BLaER1 treated with 17β-estradiol and CSF1 and Interleukin-3, amounts not matched to agents 10 nM and 100 nM (cell line): ENCODE results near the gene CFAP68.
"Not testable (repeated sequence)": the region's sequence is repeated elsewhere in the genome, so short reads cannot be mapped to it uniquely, and the experiment has no call there.

Source experiments
- H3K27ac ChIP-seq, 11 experiments: shearing (Covaris generic); formaldehyde crosslinking; 2 replicates each; pipeline ENCODE4 v1.8.1; 2022
- H3K27me3 ChIP-seq, 11 experiments: shearing (Covaris generic); formaldehyde crosslinking; 2 replicates each; pipeline ENCODE4 v1.8.1; 2022
- H3K36me3 ChIP-seq, 11 experiments: shearing (Covaris generic); formaldehyde crosslinking; 2 replicates each; pipeline ENCODE4 v1.8.1; 2022
- H3K4me1 ChIP-seq, 10 experiments: shearing (Covaris generic); formaldehyde crosslinking; 2 replicates each; pipeline ENCODE4 v1.8.1; 2022
- H3K4me2 ChIP-seq, 11 experiments: shearing (Covaris generic); formaldehyde crosslinking; 2 replicates each; pipeline ENCODE4 v1.8.1; 2022
- H3K4me3 ChIP-seq, 10 experiments: shearing (Covaris generic); formaldehyde crosslinking; 2 replicates each; pipeline ENCODE4 v1.8.1; 2022
- H3K9ac ChIP-seq, 11 experiments: shearing (Covaris generic); formaldehyde crosslinking; 2 replicates each; pipeline ENCODE4 v1.8.1; 2022
- H3K9me3 ChIP-seq, 11 experiments: shearing (Covaris generic); formaldehyde crosslinking; replicated peaks in 1 of 11; 2 replicates each; pipeline ENCODE4 v1.8.1; 2022
- H4K20me1 ChIP-seq, 11 experiments: shearing (Covaris generic); formaldehyde crosslinking; 2 replicates each; pipeline ENCODE4 v1.8.1; 2022
- Cebpa-rat ChIP-seq, 11 experiments: shearing (Covaris generic); IDR thresholded peaks; 2 replicates each; pipeline ENCODE4 v1.8.1; 2022

Gene CFAP68

GRCh38 chr11:111921541-111922230 is 42.3 kb downstream of the CFAP68 start:
- Histone ChIP-seq H3K36me3 (no peaks in the 10 kb centered on the region), H3K9ac (no peak overlapping the region), H3K27ac (no peak overlapping the region), H3K4me3 (no peak overlapping the region), H3K27me3 (no peaks in the 10 kb centered on the region), H3K4me1 (peaks cover 20 to 43% (median 27%) of the 10 kb centered on the region in 10 experiments), H4K20me1 (no peaks in the 10 kb centered on the region), H3K4me2 (peak overlapping the region in 3 of 11 experiments; percentile 39 to 68 (median 48); a peak in 4 of 22 replicates), H3K9me3 (no peaks in the 10 kb centered on the region)
- no peak for TF ChIP-seq Cebpa-rat (IDR thresholded peaks at IDR 0.05)

- Histone ChIP-seq H3K9ac (no peak overlapping the region), H3K9me3 (no peaks in the 10 kb centered on the region), H3K36me3 (no peaks in the 10 kb centered on the region), H3K4me3 (no peak overlapping the region), H3K4me2 (peak overlapping the region in 6 of 11 experiments; percentile 4 to 68 (median 48); a peak in 10 of 22 replicates), H4K20me1 (no peaks in the 10 kb centered on the region), H3K27ac (peak overlapping the region in 3 of 11 experiments; percentile 24 to 46 (median 31); a peak in 4 of 22 replicates), H3K4me1 (peaks cover 27 to 50% (median 33%) of the 10 kb centered on the region in 10 experiments), H3K27me3 (no peaks in the 10 kb centered on the region)
- TF ChIP-seq Cebpa-rat (IDR thresholded peaks at IDR 0.05) = peak in 3 of 11 experiments; percentile 19 to 76 (median 32); a peak in 3 of 22 replicates
These were observed 43.5 kb downstream of the CFAP68 start for GRCh38 chr11:111922803-111923202.

- Histone ChIP-seq H3K9ac (no peak overlapping the region), H3K9me3 (no peaks in the 10 kb centered on the region), H3K36me3 (no peaks in the 10 kb centered on the region), H3K4me1 (peaks cover 29 to 50% (median 33%) of the 10 kb centered on the region in 10 experiments), H3K4me3 (no peak overlapping the region), H3K27ac (peak overlapping the region in 3 of 11 experiments; percentile 24 to 46 (median 31); a peak in 5 of 22 replicates), H4K20me1 (no peaks in the 10 kb centered on the region), H3K27me3 (no peaks in the 10 kb centered on the region), H3K4me2 (peak overlapping the region in 7 of 11 experiments; percentile 2 to 68 (median 47); a peak in 10 of 22 replicates)
- no peak for TF ChIP-seq Cebpa-rat (IDR thresholded peaks at IDR 0.05)
These were observed 44.0 kb downstream of the CFAP68 start for GRCh38 chr11:111923351-111923788.

GRCh38 chr11:111923951-111924350 is 44.6 kb downstream of the CFAP68 start:
- TF ChIP-seq Cebpa-rat (IDR thresholded peaks at IDR 0.05) = no peak
- Histone ChIP-seq H4K20me1 (no peaks in the 10 kb centered on the region), H3K27ac (peak overlapping the region in 1 of 11 experiments; percentile 31; a peak in 1 of 22 replicates), H3K9me3 (no peaks in the 10 kb centered on the region), H3K36me3 (no peaks in the 10 kb centered on the region), H3K4me1 (peaks cover 23 to 45% (median 31%) of the 10 kb centered on the region in 10 experiments), H3K4me2 (peak overlapping the region in 3 of 11 experiments; percentile 47 to 68 (median 55); a peak in 5 of 22 replicates), H3K9ac (no peak overlapping the region), H3K27me3 (no peaks in the 10 kb centered on the region), H3K4me3 (no peak overlapping the region)

GRCh38 chr11:111925953-111926352 is 46.6 kb downstream of the CFAP68 start:
- H3K4me3 ChIP-seq = peak overlapping the region in 6 of 10 experiments; percentile 50 to 70 (median 58); a peak in 8 of 20 replicates
- no peaks in the 10 kb centered on the region for H3K9me3 ChIP-seq
- H3K27ac ChIP-seq = peak overlapping the region in 9 of 11 experiments; percentile 74 to 86 (median 77); a peak in 17 of 22 replicates
- no peaks in the 10 kb centered on the region for H3K27me3 ChIP-seq
- H3K36me3 ChIP-seq = no peaks in the 10 kb centered on the region
- no peak for TF ChIP-seq Cebpa-rat (IDR thresholded peaks at IDR 0.05)
- H3K4me2 ChIP-seq = peak overlapping the region; percentile 66 to 87 (median 81)
- no peaks in the 10 kb centered on the region for H4K20me1 ChIP-seq
- peak overlapping the region in 5 of 11 experiments; percentile 70 to 81 (median 75); a peak in 7 of 22 replicates for H3K9ac ChIP-seq
- H3K4me1 ChIP-seq = peaks cover 19 to 43% (median 30%) of the 10 kb centered on the region in 10 experiments

DNA sequence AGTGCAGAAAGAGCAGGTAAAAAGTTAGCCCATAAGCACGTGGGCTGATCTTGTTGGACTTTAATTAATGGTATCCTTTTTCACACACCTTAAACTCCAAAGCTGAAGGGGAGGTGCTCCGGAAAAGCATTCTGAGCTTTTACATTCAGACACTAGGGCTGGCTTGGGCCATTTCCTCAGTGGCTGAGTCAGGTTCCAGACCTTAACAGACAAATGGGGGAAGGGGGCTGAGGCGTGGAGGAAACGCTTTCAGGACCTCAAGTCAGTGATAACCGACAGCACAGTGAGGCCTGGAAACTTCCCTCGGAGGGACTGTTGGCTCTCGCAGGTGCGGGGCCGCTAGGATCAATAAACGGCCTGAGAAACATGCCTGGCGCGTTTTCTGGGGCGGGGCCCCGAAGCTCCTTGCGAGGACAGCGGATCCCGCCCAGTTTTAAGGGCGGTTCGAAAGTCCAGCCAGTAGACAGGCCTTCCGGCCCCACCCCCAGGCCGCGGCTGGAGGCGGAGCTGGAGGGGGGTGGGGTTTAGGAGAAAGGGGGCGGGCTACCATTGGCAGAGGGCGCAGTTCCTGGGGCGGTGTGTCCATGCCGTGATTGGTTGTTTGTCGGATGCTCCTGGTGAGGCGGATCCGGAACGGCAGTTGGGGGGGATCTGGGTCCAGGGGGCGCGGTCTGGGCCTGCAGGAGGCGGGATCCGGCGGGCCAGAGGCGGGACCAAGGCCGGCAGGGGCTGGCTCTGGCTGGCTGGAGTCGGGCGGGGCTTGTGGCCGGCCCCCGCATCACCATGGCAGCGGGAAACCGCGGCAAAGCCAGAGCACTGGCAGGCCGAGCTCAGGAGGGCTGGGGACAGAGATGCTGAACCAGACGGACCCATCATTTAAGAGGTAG is 47.4 kb downstream of the CFAP68 start:
- Histone ChIP-seq H3K4me3 (peak overlapping the region; percentile 50 to 70 (median 56)), H3K9me3 (no peaks in the 10 kb centered on the region), H4K20me1 (no peaks in the 10 kb centered on the region), H3K4me1 (peaks cover 19 to 42% (median 29%) of the 10 kb centered on the region in 10 experiments), H3K27ac (peak overlapping the region; percentile 16 to 86 (median 76); a peak in 21 of 22 replicates), H3K27me3 (no peaks in the 10 kb centered on the region), H3K4me2 (peak overlapping the region; percentile 76 to 94 (median 86)), H3K36me3 (no peaks in the 10 kb centered on the region), H3K9ac (peak overlapping the region; percentile 67 to 81 (median 75); a peak in 21 of 22 replicates)
- TF ChIP-seq Cebpa-rat (IDR thresholded peaks at IDR 0.05) = no peak

GRCh38 chr11:111930472-111930871 is 51.1 kb downstream of the CFAP68 start:
- Histone ChIP-seq H3K27me3 (no peaks in the 10 kb centered on the region), H3K4me3 (no peak overlapping the region), H3K4me1 (peaks cover 16 to 28% (median 23%) of the 10 kb centered on the region in 10 experiments), H3K36me3 (no peaks in the 10 kb centered on the region), H4K20me1 (no peaks in the 10 kb centered on the region), H3K27ac (no peak overlapping the region), H3K9me3 (no peaks in the 10 kb centered on the region), H3K9ac (no peak overlapping the region), H3K4me2 (no peak overlapping the region)
- no peak for TF ChIP-seq Cebpa-rat (IDR thresholded peaks at IDR 0.05)

- no peak overlapping the region for H3K4me3 ChIP-seq
- H3K27me3 ChIP-seq = peaks cover 0 to 20% (median 10%) of the 10 kb centered on the region in 11 experiments; a peak in 14 of 22 replicates
- no peak overlapping the region for H3K4me2 ChIP-seq
- H3K36me3 ChIP-seq = no peaks in the 10 kb centered on the region
- H3K9me3 ChIP-seq = no peaks in the 10 kb centered on the region
- H4K20me1 ChIP-seq = no peaks in the 10 kb centered on the region
- no peak overlapping the region for H3K27ac ChIP-seq
- TF ChIP-seq Cebpa-rat (IDR thresholded peaks at IDR 0.05) = no peak
- no peak overlapping the region for H3K9ac ChIP-seq
- peaks cover 23 to 32% (median 28%) of the 10 kb centered on the region in 10 experiments for H3K4me1 ChIP-seq
These were observed 53.2 kb downstream of the CFAP68 start for GRCh38 chr11:111932611-111932950.

DNA sequence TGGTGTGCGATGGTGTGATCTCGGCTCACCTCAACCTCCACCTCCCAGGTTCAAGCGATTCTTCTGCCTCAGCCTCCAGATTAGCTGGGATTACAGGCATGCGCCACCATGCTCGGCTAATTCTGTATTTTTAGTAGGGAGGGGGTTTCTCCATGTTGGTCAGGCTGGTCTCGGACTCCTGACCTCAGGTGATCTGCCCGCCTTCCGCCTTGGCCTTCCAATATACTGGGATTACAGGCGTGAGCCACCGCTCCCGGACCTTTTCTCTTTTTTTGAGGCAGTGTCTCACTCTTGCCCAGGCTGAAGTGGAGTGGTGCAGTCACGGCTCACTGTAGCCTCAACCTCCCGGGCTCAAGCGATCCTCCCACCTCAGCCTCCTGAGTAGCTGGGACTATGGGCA is 53.8 kb downstream of the CFAP68 start:
- peaks cover 28 to 34% (median 32%) of the 10 kb centered on the region in 10 experiments for H3K4me1 ChIP-seq

More for the DNA sequence above, 53.8 kb downstream of the CFAP68 start:
- not testable (repeated sequence) for H3K9me3 ChIP-seq, H4K20me1 ChIP-seq, H3K9ac ChIP-seq, H3K36me3 ChIP-seq, H3K4me2 ChIP-seq, H3K27ac ChIP-seq, H3K4me3 ChIP-seq
- H3K27me3 ChIP-seq = peaks cover 0 to 26% (median 15%) of the 10 kb centered on the region in 11 experiments; a peak in 14 of 22 replicates
